B cell (primary cell): ENCODE results near the gene SEMA7A. TPM values are rescaled to one million over a fixed set of nuclear protein-coding genes. Genes with fewer than 3 reads are reported as not detected.

ENCODE experiments used
- ATAC-seq: fragments of 200-7000 bp; cut with Tn5 transposase; one replicate; pipeline ENCODE4 v1.10.0; 2021; ENCODE audit warnings: low read depth, mild to moderate bottlenecking, moderate number of reproducible peaks, moderate library complexity
- CTCF ChIA-PET: fragments of 350-600 bp; sonication (Branson Sonifier 250); formaldehyde crosslinking; loops from one replicate; lab custom pipeline; 2021; ENCODE audit warnings: antibody characterized with exemption, inconsistent platforms; lab: Charles Lee
- POLR2A ChIA-PET: fragments of 350-600 bp; sonication (Branson Sonifier 250); formaldehyde crosslinking; loops from one replicate; lab custom pipeline; 2021; ENCODE audit warnings: antibody characterized with exemption; lab: Charles Lee
- DNase-seq: peaks from one replicate; pipeline ENCODE4 v3.0.0; 2013
- H2AFZ ChIP-seq: 2 replicates; pipeline ENCODE4 v1.6.1; 2012; ENCODE audit warnings: mild to moderate bottlenecking, low read depth, low read length; ENCODE audit not compliant: insufficient read depth, poor library complexity, severe bottlenecking
- H3K27ac ChIP-seq, 2 donors: 1 replicate in 1 of 2; 2 replicates in 1 of 2; pipeline ENCODE4 v1.5.1; 2012 to 2013; ENCODE audit warnings: low read length in 2 of 2, mild to moderate bottlenecking in 2 of 2, moderate library complexity in 1 of 2
- H3K27me3 ChIP-seq, 4 experiments: fragments of 200-600 bp in 1 of 4; sonication (generic) in 1 of 4; replicated peaks in 1 of 4; 1 replicate in 2 of 4; 2 replicates in 2 of 4; pipeline versions ENCODE4 v1.6.1 to v1.7.0; 2013 to 2016; ENCODE audit warnings: low read length in 3 of 4, mild to moderate bottlenecking in 2 of 4, mixed read lengths in 1 of 4, moderate library complexity in 1 of 4; ENCODE audit not compliant: insufficient read depth in 4 of 4, control insufficient read depth in 3 of 4; ENCODE audit errors: control extremely low read depth in 1 of 4
- H3K36me3 ChIP-seq, 2 experiments: replicated peaks in 1 of 2; 1 replicate in 1 of 2; 2 replicates in 1 of 2; pipeline versions ENCODE4 v1.6.1 to v1.7.1; 2013; ENCODE audit warnings: low read length in 1 of 2; ENCODE audit not compliant: insufficient read depth in 2 of 2, control insufficient read depth in 1 of 2; ENCODE audit errors: control extremely low read depth in 1 of 2, extremely low read depth in 1 of 2
- H3K4me1 ChIP-seq, 2 donors: fragments of 200-600 bp in 1 of 2; sonication (generic) in 1 of 2; 1 replicate in 1 of 2; 2 replicates in 1 of 2; pipeline versions ENCODE4 v1.5.1 to v1.6.1; 2013 to 2017; ENCODE audit warnings: low read length in 2 of 2; ENCODE audit not compliant: control insufficient read depth in 2 of 2, insufficient read depth in 2 of 2
- H3K4me2 ChIP-seq: replicated peaks from 2 replicates; pipeline ENCODE3; 2012; ENCODE audit warnings: mild to moderate bottlenecking, low read depth, low read length; ENCODE audit not compliant: poor library complexity, severe bottlenecking
- H3K4me3 ChIP-seq, 5 experiments: fragments of 200-600 bp in 1 of 5; sonication (generic) in 1 of 5; 1 replicate in 3 of 5; 2 replicates in 2 of 5; pipeline versions ENCODE4 v1.5.1 to v1.7.0; 2011 to 2016; ENCODE audit warnings: low read length in 4 of 5, mild to moderate bottlenecking in 4 of 5, low read depth in 2 of 5, control low read depth in 1 of 5, moderate library complexity in 1 of 5; ENCODE audit not compliant: insufficient read depth in 1 of 5; ENCODE audit errors: control extremely low read depth in 1 of 5, extremely low read depth in 1 of 5
- H3K79me2 ChIP-seq: fragments of 200-600 bp; sonication (generic); one replicate; pipeline ENCODE4 v1.6.0; 2016; ENCODE audit warnings: low read length; ENCODE audit not compliant: control insufficient read depth, insufficient read depth
- H3K9ac ChIP-seq: fragments of 200-600 bp; sonication (generic); 2 replicates; pipeline ENCODE4 v1.6.1; 2017; ENCODE audit warnings: mild to moderate bottlenecking, low read length, moderate library complexity
- H3K9me3 ChIP-seq, 3 donors: one replicate each; pipeline versions ENCODE4 v1.6.1 to v1.7.1; 2013; ENCODE audit warnings: low read length in 2 of 3; ENCODE audit not compliant: control insufficient read depth in 2 of 3, insufficient read depth in 1 of 3; ENCODE audit errors: control extremely low read depth in 1 of 3
- H4K20me1 ChIP-seq: 2 replicates; pipeline ENCODE4 v1.6.0; 2012; ENCODE audit warnings: mild to moderate bottlenecking, low read length; ENCODE audit not compliant: insufficient read depth, control insufficient read depth, poor library complexity, severe bottlenecking
- H3K27ac Mint-ChIP-seq: one replicate; pipeline ENCODE4 v1.8.0; 2021; ENCODE audit warnings: mixed read lengths
- H3K27me3 Mint-ChIP-seq: one replicate; pipeline ENCODE4 v1.8.0; 2021; ENCODE audit warnings: mixed read lengths
- H3K4me1 Mint-ChIP-seq: one replicate; pipeline ENCODE4 v1.8.0; 2021; ENCODE audit warnings: mixed read lengths
- H3K4me3 Mint-ChIP-seq: one replicate; pipeline ENCODE4 v1.8.0; 2021; ENCODE audit warnings: mixed read lengths
- H3K9me3 Mint-ChIP-seq: one replicate; pipeline ENCODE4 v1.8.0; 2022; ENCODE audit warnings: mixed read lengths; ENCODE audit not compliant: insufficient read depth
- CTCF ChIP-seq: fragments of 200-600 bp; IDR thresholded peaks from one replicate; pipeline ENCODE4 v1.8.0; 2022; ENCODE audit warnings: antibody characterized with exemption, mild to moderate bottlenecking
- EZH2 ChIP-seq: IDR thresholded peaks from 2 replicates; pipeline ENCODE4 v1.6.1; 2012; ENCODE audit warnings: borderline replicate concordance, low read depth, mild to moderate bottlenecking, moderate library complexity, low read length; ENCODE audit not compliant: insufficient read depth, poor library complexity, severe bottlenecking
- whole genome bisulfite sequencing: methylation state at CpG from one replicate; pipeline ENCODE4 v1.1.5; 2013; ENCODE audit warnings: missing lambda C conversion rate; ENCODE audit not compliant: insufficient coverage; 5-methylcytosine and 5-hydroxymethylcytosine counted together
- intact Hi-C: fragments of 100-400 bp; cut with micrococcal nuclease; formaldehyde crosslinking; loops from one replicate; pipeline ENCODE4 v1.10.0; 2022
- polyA plus RNA-seq: library from polyadenylated mRNA; depleted of rRNA; stranded (reverse); fragments of >200 nt; gene quantifications from 2 replicates; pipeline ENCODE4 v1.2.3, GENCODE V29; 2012
- total RNA-seq, 2 donors: library from RNA; stranded (reverse); fragments of 120-200 nt in 1 of 2; gene quantifications; 1 replicate in 1 of 2; 2 replicates in 1 of 2; pipeline versions ENCODE4 v1.2.3 to v1.2.4, GENCODE V29; 2013 to 2022

SEMA7A gene
- total and polyA plus RNA-seq, 2 donors (not counting 1 experiment from before 2014, with no cell fraction given): 42.0 to 44.2 TPM

DNA sequence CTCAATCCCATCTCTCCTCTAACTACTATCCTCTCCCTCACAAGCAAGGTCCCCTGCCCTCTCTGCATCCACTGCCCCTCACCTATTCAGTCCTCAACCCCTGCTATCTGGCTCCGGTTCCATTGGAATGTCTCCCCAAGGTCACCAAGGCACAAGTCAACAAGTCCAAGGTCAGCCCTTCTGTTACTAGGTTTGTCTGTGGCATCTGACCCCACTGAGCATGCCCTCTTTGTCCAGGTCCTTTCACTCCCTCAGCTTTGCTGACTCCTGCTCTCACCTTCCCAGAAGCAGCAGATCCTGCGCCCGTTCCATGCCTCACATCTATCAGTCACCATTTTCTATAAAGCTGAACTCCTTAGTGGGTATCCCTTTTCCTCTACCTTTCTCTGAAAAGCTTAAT lies 8.3 kb upstream of the SEMA7A start:
- peaks cover 0 to 24% of the 10 kb centered on the region in 2 experiments for H3K36me3 ChIP-seq
- no peak overlapping the region for H3K4me3 ChIP-seq
- H3K27ac ChIP-seq: no peak overlapping the region
- Mint-ChIP-seq H3K27ac (no peak overlapping the region), H3K27me3 (no peaks in the 10 kb centered on the region), H3K4me3 (no peak overlapping the region), H3K4me1 (peaks cover 8% of the 10 kb centered on the region), H3K9me3 (no peaks in the 10 kb centered on the region)
- no peak for ATAC-seq
- no peaks in the 10 kb centered on the region for H3K79me2 ChIP-seq
- WGBS: 98% methylated on average over 3 of the region's 3 CpGs
- H4K20me1 ChIP-seq: no peaks in the 10 kb centered on the region
- peaks cover 4% of the 10 kb centered on the region in 2 donors for H3K4me1 ChIP-seq
- DNase-seq: no peak
- no peak overlapping the region for H2AFZ ChIP-seq
- CTCF ChIA-PET: interaction anchor here (0.6 to 26.1 kb wide), 10 partner anchors 11 to 327 kb away, joined by 3 to 855 read pairs (median 4); partner anchors contain the start of genes CYP11A1 and UBL7
- no peaks in the 10 kb centered on the region for H3K9me3 ChIP-seq
- H3K27me3 ChIP-seq: no peaks in the 10 kb centered on the region
- intact Hi-C loops: no loop called here
- POLR2A ChIA-PET: no interaction called here
- no peak overlapping the region for H3K4me2 ChIP-seq
- no peak for TF ChIP-seq EZH2
- TF ChIP-seq CTCF: no peak
- H3K9ac ChIP-seq: no peak overlapping the region

DNA sequence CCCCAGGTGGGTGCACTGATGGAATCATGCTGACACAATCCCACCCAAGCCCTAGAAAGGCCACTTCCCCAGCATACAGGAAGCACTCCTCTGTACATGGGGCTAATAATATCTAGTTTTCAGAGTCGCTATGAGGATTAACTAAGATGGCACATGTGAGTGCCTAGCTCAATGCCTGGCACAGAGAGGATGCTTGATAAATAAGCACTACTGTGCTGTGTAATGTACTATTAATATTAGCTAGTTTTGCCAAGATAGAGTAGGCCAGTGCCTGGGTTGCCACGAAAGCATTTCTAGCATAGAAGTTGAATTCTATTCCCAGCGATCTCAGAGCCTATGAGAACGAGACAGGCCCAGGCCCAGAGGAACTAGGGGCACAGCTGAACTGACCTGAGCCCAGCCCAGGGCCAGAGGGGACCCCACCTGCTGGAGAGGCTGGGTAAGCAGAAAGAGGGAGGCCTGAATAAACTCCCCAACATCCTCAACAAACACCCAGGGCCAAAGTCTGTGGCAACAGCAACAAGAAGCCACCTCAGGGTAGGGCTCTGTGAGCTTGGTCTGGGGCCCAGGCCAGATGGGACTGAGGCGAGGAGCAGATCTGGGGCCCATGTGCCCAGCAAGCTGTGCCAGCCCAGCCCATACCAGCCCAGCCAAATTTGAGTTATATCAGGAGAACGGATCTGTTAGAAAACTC lies 7.6 kb upstream of the SEMA7A start:
- TF ChIP-seq CTCF (no peak), EZH2 (no peak)

More for the DNA sequence above, 7.6 kb upstream of the SEMA7A start:
- H3K4me1 Mint-ChIP-seq: peaks cover 11% of the 10 kb centered on the region
- no peaks in the 10 kb centered on the region for H3K27me3 Mint-ChIP-seq
- Histone ChIP-seq H3K4me2 (no peak overlapping the region), H3K27me3 (no peaks in the 10 kb centered on the region), H3K27ac (no peak overlapping the region), H3K36me3 (peaks cover 0 to 18% of the 10 kb centered on the region in 2 experiments), H3K9ac (no peak overlapping the region), H2AFZ (no peak overlapping the region), H3K4me1 (peaks cover 4% of the 10 kb centered on the region in 2 donors), H4K20me1 (no peaks in the 10 kb centered on the region), H3K79me2 (no peaks in the 10 kb centered on the region), H3K9me3 (no peaks in the 10 kb centered on the region), H3K4me3 (no peak overlapping the region)
- CTCF ChIA-PET: interaction anchor here (0.6 to 26.1 kb wide), 11 partner anchors 12 to 327 kb away, joined by 3 to 855 read pairs (median 4); partner anchors contain the start of genes CYP11A1 and UBL7
- H3K9me3 Mint-ChIP-seq: no peaks in the 10 kb centered on the region
- POLR2A ChIA-PET: no interaction called here
- 90% methylated on average over 6 of the region's 6 CpGs for whole genome bisulfite sequencing
- no peak overlapping the region for H3K4me3 Mint-ChIP-seq
- DNase-seq (no peak), ATAC-seq (no peak)
- no peak overlapping the region for H3K27ac Mint-ChIP-seq
- intact Hi-C loops: no loop called here
